CD8-positive, alpha-beta memory T cell (primary cell): ENCODE measurements around the gene ALX3. TPM values are rescaled to one million over a fixed set of nuclear protein-coding genes. Genes with fewer than 3 reads are reported as not detected.
"Not testable (repeated sequence)": the region's sequence is repeated elsewhere in the genome, so short reads cannot be mapped to it uniquely, and the experiment has no call there.

ENCODE experiments used
- CTCF ChIA-PET: fragments of 350-600 bp; sonication (Branson Sonifier 250); formaldehyde crosslinking; loops from one replicate; lab custom pipeline; 2021; ENCODE audit warnings: antibody characterized with exemption; lab: Charles Lee
- POLR2A ChIA-PET: fragments of 350-600 bp; sonication (Branson Sonifier 250); formaldehyde crosslinking; loops from one replicate; lab custom pipeline; 2021; ENCODE audit warnings: antibody characterized with exemption; lab: Charles Lee
- DNase-seq, 5 donors: peaks; one replicate each; pipeline versions ENCODE4 v3.0.0 to v3.0.0-alpha.2; 2020 to 2022; ENCODE audit warnings: mixed read lengths in 1 of 5
- H3K27ac ChIP-seq: one replicate; pipeline ENCODE4 v1.7.0; 2013; ENCODE audit warnings: low read depth, mild to moderate bottlenecking, low read length, moderate library complexity
- H3K27me3 ChIP-seq: 2 replicates; pipeline ENCODE4 v1.7.0; 2013; ENCODE audit warnings: low read length, mild to moderate bottlenecking; ENCODE audit not compliant: insufficient read depth, poor library complexity, severe bottlenecking
- H3K36me3 ChIP-seq: 2 replicates; pipeline ENCODE4 v1.7.0; 2013; ENCODE audit warnings: mild to moderate bottlenecking, low read length, moderate library complexity; ENCODE audit not compliant: insufficient read depth
- H3K4me1 ChIP-seq: 2 replicates; pipeline ENCODE4 v1.7.0; 2013; ENCODE audit warnings: mild to moderate bottlenecking, low read length, moderate library complexity; ENCODE audit not compliant: insufficient read depth
- H3K4me3 ChIP-seq: 2 replicates; pipeline ENCODE4 v1.7.0; 2013; ENCODE audit warnings: mild to moderate bottlenecking, low read length
- H3K9me3 ChIP-seq: 2 replicates; pipeline ENCODE4 v1.7.0; 2013; ENCODE audit warnings: mild to moderate bottlenecking, low read length
- H3K27ac Mint-ChIP-seq, 8 donors: one replicate each; pipeline ENCODE4 v1.8.0; 2020 to 2021; ENCODE audit warnings: mixed read lengths in 8 of 8, mild to moderate bottlenecking in 6 of 8, inconsistent platforms in 3 of 8, moderate library complexity in 3 of 8
- H3K27me3 Mint-ChIP-seq, 2 donors: one replicate each; pipeline ENCODE4 v1.8.0; 2020 to 2021; ENCODE audit warnings: mixed read lengths in 2 of 2, mild to moderate bottlenecking in 1 of 2, moderate library complexity in 1 of 2
- H3K36me3 Mint-ChIP-seq, 3 donors: one replicate each; pipeline ENCODE4 v1.8.0; 2020 to 2021; ENCODE audit warnings: mixed read lengths in 3 of 3, inconsistent platforms in 1 of 3, mild to moderate bottlenecking in 1 of 3
- H3K4me1 Mint-ChIP-seq, 3 donors: one replicate each; pipeline ENCODE4 v1.8.0; 2020 to 2021; ENCODE audit warnings: mixed read lengths in 3 of 3, inconsistent platforms in 1 of 3, mild to moderate bottlenecking in 1 of 3
- H3K4me3 Mint-ChIP-seq, 7 donors: one replicate each; pipeline ENCODE4 v1.8.0; 2020 to 2021; ENCODE audit warnings: mixed read lengths in 7 of 7, mild to moderate bottlenecking in 6 of 7, moderate library complexity in 4 of 7, inconsistent platforms in 2 of 7
- H3K9me3 Mint-ChIP-seq, 5 donors: one replicate each; pipeline ENCODE4 v1.8.0; 2020 to 2022; ENCODE audit warnings: mixed read lengths in 5 of 5, mild to moderate bottlenecking in 3 of 5, moderate library complexity in 2 of 5, inconsistent platforms in 1 of 5
- polyA plus RNA-seq: library from polyadenylated mRNA; unstranded; fragments of 300-500 nt; fragmentation: Illumina TruSeq; gene quantifications from one replicate; pipeline ENCODE4 v1.2.3, GENCODE V29; 2021
- total RNA-seq, 2 experiments: library from RNA; stranded (reverse); gene quantifications; one replicate each; pipeline ENCODE4 v1.2.3, GENCODE V29; 2021

Gene ALX3
- total and polyA plus RNA-seq, 3 experiments from 2014 or later, result not detected

GRCh38 chr1:110079995-110080394 lies 9.5 kb upstream of the ALX3 start:
- peaks cover 11 to 20% (median 17%) of the 10 kb centered on the region in 3 donors for H3K4me1 Mint-ChIP-seq
- peaks cover 46 to 68% of the 10 kb centered on the region in 2 donors for H3K27me3 Mint-ChIP-seq
- CTCF ChIA-PET, result not testable (repeated sequence)

GRCh38 chr1:110076789-110077500 lies 6.5 kb upstream of the ALX3 start:
- ChIA-PET POLR2A (no interaction called here), CTCF (interaction anchor here (1.3 to 1.6 kb wide), 2 partner anchors 11 to 16 kb away, joined by 4 to 5 read pairs; no protein-coding TSS in a partner anchor)
- Mint-ChIP-seq H3K4me1 (no peaks in the 10 kb centered on the region), H3K27me3 (peaks cover 43 to 64% of the 10 kb centered on the region in 2 donors), H3K9me3 (no peaks in the 10 kb centered on the region), H3K27ac (no peak overlapping the region), H3K36me3 (peaks cover 0 to 4% (median 0%) of the 10 kb centered on the region in 3 donors), H3K4me3 (no peak overlapping the region)
- H3K36me3 ChIP-seq, result no peaks in the 10 kb centered on the region
- H3K4me1 ChIP-seq, result no peaks in the 10 kb centered on the region
- DNase-seq, result peak in 1 of 5 donors; percentile 5
- H3K27ac ChIP-seq, result no peak overlapping the region
- H3K4me3 ChIP-seq, result no peak overlapping the region
- no peaks in the 10 kb centered on the region for H3K9me3 ChIP-seq
- peaks cover 9% of the 10 kb centered on the region for H3K27me3 ChIP-seq

More at GRCh38 chr1:110079995-110080394, 9.5 kb upstream of the ALX3 start:
- H3K4me3 Mint-ChIP-seq, H3K27ac ChIP-seq, H3K4me1 ChIP-seq, H3K27ac Mint-ChIP-seq, H3K9me3 Mint-ChIP-seq, H3K4me3 ChIP-seq, POLR2A ChIA-PET, H3K36me3 ChIP-seq, DNase-seq, H3K9me3 ChIP-seq, H3K36me3 Mint-ChIP-seq: not testable (repeated sequence)
- peaks cover 37% of the 10 kb centered on the region for H3K27me3 ChIP-seq

GRCh38 chr1:110074166-110074565 lies 3.7 kb upstream of the ALX3 start:
- no peak overlapping the region for H3K27ac ChIP-seq
- no peaks in the 10 kb centered on the region for H3K36me3 ChIP-seq
- H3K4me1 Mint-ChIP-seq, result peaks cover 0 to 13% (median 2%) of the 10 kb centered on the region in 3 donors
- H3K4me1 ChIP-seq, result peaks cover 10% of the 10 kb centered on the region
- peaks cover 24% of the 10 kb centered on the region for H3K27me3 ChIP-seq
- H3K36me3 Mint-ChIP-seq, result no peaks in the 10 kb centered on the region
- no peak for DNase-seq
- H3K27ac Mint-ChIP-seq, result no peak overlapping the region
- no peak overlapping the region for H3K4me3 Mint-ChIP-seq
- H3K27me3 Mint-ChIP-seq, result peaks cover 40 to 59% of the 10 kb centered on the region in 2 donors
- H3K9me3 ChIP-seq, result no peaks in the 10 kb centered on the region
- ChIA-PET POLR2A (no interaction called here), CTCF (interaction anchor here (1.0 to 1.8 kb wide), 2 partner anchors 13 to 14 kb away, joined by 3 to 5 read pairs; no protein-coding TSS in a partner anchor)
- H3K9me3 Mint-ChIP-seq, result no peaks in the 10 kb centered on the region
- H3K4me3 ChIP-seq, result no peak overlapping the region

DNA sequence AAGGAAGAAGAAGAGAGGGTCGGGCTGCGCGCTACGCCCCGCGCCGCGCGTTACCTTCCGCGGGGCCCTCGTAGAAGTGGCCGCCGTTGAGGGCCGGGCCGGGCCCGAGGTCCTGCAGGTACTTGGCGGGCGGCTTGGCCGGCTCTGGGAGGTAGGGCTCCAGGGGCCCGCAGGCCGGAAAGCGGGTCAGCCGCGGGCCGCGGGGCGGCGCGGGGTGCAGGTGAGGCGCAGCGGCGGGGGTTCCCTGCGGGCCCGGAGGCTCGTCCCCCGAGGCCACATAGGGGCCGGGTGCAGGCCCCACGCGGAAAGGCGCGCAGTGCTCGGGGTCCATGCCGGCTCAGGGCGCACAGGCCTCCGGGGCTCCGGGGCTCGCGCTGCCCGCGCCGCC lies 196 bp downstream of the ALX3 start:
- Histone ChIP-seq H3K4me1 (peaks cover 20% of the 10 kb centered on the region), H3K4me3 (no peak overlapping the region), H3K27ac (no peak overlapping the region), H3K27me3 (peaks cover 37% of the 10 kb centered on the region), H3K36me3 (no peaks in the 10 kb centered on the region), H3K9me3 (no peaks in the 10 kb centered on the region)
- peaks cover 6 to 29% (median 7%) of the 10 kb centered on the region in 3 donors for H3K4me1 Mint-ChIP-seq
- no peak for DNase-seq
- CTCF ChIA-PET, result interaction anchor here (2.3 kb wide), 1 partner anchor 10 kb away, joined by 9 read pairs; no protein-coding TSS in a partner anchor
- peak overlapping the region in 2 of 7 donors; percentile 41 to 49 for H3K4me3 Mint-ChIP-seq
- peaks cover 54 to 68% of the 10 kb centered on the region in 2 donors for H3K27me3 Mint-ChIP-seq
- no peaks in the 10 kb centered on the region for H3K36me3 Mint-ChIP-seq
- no peaks in the 10 kb centered on the region for H3K9me3 Mint-ChIP-seq
- POLR2A ChIA-PET, result no interaction called here
- no peak overlapping the region for H3K27ac Mint-ChIP-seq

GRCh38 chr1:110069404-110070281 lies 829 bp downstream of the ALX3 start:
- Mint-ChIP-seq H3K36me3 (no peaks in the 10 kb centered on the region), H3K27me3 (peaks cover 57 to 68% of the 10 kb centered on the region in 2 donors), H3K27ac (no peak overlapping the region), H3K4me3 (peak overlapping the region in 5 of 7 donors; percentile 33 to 61 (median 49)), H3K4me1 (peaks cover 6 to 29% (median 7%) of the 10 kb centered on the region in 3 donors), H3K9me3 (no peaks in the 10 kb centered on the region)
- peak in 1 of 5 donors; percentile 8 for DNase-seq
- no peaks in the 10 kb centered on the region for H3K9me3 ChIP-seq
- ChIA-PET CTCF (interaction anchor here (1.2 kb wide), 1 partner anchor 9 kb away, joined by 7 read pairs; no protein-coding TSS in a partner anchor), POLR2A (no interaction called here)
- no peak overlapping the region for H3K4me3 ChIP-seq
- H3K27me3 ChIP-seq, result peaks cover 37% of the 10 kb centered on the region
- H3K4me1 ChIP-seq, result peaks cover 20% of the 10 kb centered on the region
- no peak overlapping the region for H3K27ac ChIP-seq
- H3K36me3 ChIP-seq, result no peaks in the 10 kb centered on the region

DNA sequence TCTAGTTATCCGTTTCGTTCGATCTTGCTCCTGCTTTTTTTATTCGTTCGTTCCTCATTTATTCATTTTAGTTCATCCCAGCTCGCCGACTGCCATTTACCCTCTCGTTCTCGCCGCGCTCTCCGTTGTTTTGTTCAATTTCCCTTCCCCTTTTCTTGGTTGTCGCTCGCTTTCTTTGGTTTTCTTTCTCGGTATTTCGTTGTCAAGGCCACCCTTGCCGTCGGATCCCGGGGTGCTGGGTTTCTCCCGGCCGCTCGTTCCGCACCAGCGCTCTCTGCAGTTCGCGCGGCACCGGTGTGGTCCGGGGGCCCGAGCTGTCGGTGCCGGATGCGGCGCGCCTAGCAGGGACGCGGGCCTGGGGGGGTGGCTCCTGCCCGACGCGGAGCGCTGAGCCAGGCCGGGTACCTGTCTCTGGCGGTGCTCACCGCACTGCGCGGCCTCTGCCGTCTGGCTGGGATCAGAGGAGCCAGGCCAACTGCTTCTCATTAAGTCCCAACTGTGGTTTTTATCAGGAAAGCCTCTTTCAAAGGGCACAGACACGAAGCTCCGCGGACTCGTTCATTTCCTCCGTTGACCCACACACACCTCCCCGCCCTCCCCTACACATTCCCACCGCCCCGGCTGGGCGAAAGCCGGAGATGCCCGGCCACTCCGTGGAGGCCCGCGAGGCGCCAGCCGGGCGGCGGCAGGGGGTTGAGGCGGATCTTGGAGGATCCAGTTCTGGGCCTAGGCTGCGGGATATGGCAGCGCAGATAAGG lies 1.6 kb downstream of the ALX3 start:
- DNase-seq, result peak in 3 of 5 donors; percentile 13 to 31 (median 30)
- CTCF ChIA-PET, result interaction anchor here (1.2 to 1.5 kb wide), 2 partner anchors 8 to 37 kb away, joined by 3 to 7 read pairs; no protein-coding TSS in a partner anchor
- Mint-ChIP-seq H3K9me3 (no peaks in the 10 kb centered on the region), H3K36me3 (no peaks in the 10 kb centered on the region), H3K27ac (peak overlapping the region in 1 of 8 donors; percentile 63), H3K27me3 (peaks cover 55 to 60% of the 10 kb centered on the region in 2 donors), H3K4me3 (peak overlapping the region; percentile 18 to 86 (median 59)), H3K4me1 (peaks cover 6 to 29% (median 7%) of the 10 kb centered on the region in 3 donors)
- H3K9me3 ChIP-seq, result no peaks in the 10 kb centered on the region
- peaks cover 20% of the 10 kb centered on the region for H3K4me1 ChIP-seq
- H3K27me3 ChIP-seq, result peaks cover 37% of the 10 kb centered on the region
- no peak overlapping the region for H3K27ac ChIP-seq
- POLR2A ChIA-PET, result no interaction called here
- H3K4me3 ChIP-seq, result no peak overlapping the region
- H3K36me3 ChIP-seq, result no peaks in the 10 kb centered on the region

GRCh38 chr1:110067893-110068645 lies 2.4 kb downstream of the ALX3 start:
- no peak overlapping the region for H3K4me3 ChIP-seq
- H3K27me3 ChIP-seq, result peaks cover 37% of the 10 kb centered on the region
- H3K9me3 Mint-ChIP-seq, result no peaks in the 10 kb centered on the region
- peaks cover 51 to 55% of the 10 kb centered on the region in 2 donors for H3K27me3 Mint-ChIP-seq
- no peak overlapping the region for H3K27ac Mint-ChIP-seq
- POLR2A ChIA-PET, result no interaction called here
- H3K36me3 Mint-ChIP-seq, result no peaks in the 10 kb centered on the region
- peak in 1 of 5 donors; percentile 9 for DNase-seq
- H3K4me1 Mint-ChIP-seq, result peaks cover 6 to 29% (median 7%) of the 10 kb centered on the region in 3 donors
- no peaks in the 10 kb centered on the region for H3K36me3 ChIP-seq
- peak overlapping the region; percentile 18 to 86 (median 63) for H3K4me3 Mint-ChIP-seq
- no peak overlapping the region for H3K27ac ChIP-seq
- peaks cover 20% of the 10 kb centered on the region for H3K4me1 ChIP-seq
- CTCF ChIA-PET, result interaction anchor here (1.1 to 1.5 kb wide), 4 partner anchors 8 to 38 kb away, joined by 3 to 7 read pairs (median 4); no protein-coding TSS in a partner anchor
- H3K9me3 ChIP-seq, result no peaks in the 10 kb centered on the region
